ENCODE data around the gene C1QTNF8. TPM values are rescaled to one million over a fixed set of nuclear protein-coding genes. Genes with fewer than 3 reads are reported as not detected.

C1QTNF8 gene
- total RNA-seq, 1 donor from 2014 or later = not detected

DNA sequence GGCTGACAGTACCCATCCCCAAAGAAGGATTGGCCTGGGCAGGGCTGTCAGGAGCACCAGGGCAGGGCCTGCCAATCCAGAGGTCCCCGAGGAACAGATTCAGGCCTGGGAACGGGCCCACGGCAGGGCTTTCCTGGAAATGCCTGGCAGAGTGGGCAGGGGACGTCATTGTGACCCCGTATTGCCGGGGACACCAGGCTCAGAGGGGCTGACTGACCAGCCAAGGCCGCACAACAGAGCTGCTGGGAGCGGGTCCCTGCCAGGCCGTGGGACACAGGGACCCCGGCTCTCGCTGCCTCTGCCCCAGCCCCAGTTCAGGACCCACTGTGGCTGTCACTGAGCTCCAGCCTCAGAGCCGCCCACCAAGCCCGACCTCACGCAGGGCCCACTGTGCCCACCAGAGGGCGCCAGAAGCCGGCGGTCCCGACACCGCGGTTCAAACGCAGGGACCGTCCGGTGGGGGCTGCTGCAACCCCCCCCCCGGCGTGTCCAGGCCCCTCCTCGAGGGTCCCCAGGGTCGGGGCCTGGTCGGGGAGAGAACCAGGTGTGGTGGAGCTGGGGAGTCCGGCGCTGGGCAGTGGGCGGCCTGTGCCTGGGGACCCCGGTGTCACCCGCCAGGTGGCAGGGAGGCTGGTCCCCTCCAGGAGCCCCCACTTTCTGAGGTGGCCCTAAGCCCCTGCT is 38.7 kb downstream of the C1QTNF8 start:
- no peaks in the 10 kb centered on the region for H3K36me3 ChIP-seq (ENCODE audit: insufficient read depth, low read length)
- peaks cover 6% of the 10 kb centered on the region for H3K9me3 Mint-ChIP-seq (ENCODE audit: unreplicated experiment)
- TF ChIP-seq, protein P1, sequence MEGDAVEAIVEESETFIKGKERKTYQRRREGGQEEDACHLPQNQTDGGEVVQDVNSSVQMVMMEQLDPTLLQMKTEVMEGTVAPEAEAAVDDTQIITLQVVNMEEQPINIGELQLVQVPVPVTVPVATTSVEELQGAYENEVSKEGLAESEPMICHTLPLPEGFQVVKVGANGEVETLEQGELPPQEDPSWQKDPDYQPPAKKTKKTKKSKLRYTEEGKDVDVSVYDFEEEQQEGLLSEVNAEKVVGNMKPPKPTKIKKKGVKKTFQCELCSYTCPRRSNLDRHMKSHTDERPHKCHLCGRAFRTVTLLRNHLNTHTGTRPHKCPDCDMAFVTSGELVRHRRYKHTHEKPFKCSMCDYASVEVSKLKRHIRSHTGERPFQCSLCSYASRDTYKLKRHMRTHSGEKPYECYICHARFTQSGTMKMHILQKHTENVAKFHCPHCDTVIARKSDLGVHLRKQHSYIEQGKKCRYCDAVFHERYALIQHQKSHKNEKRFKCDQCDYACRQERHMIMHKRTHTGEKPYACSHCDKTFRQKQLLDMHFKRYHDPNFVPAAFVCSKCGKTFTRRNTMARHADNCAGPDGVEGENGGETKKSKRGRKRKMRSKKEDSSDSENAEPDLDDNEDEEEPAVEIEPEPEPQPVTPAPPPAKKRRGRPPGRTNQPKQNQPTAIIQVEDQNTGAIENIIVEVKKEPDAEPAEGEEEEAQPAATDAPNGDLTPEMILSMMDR (IDR thresholded peaks at IDR 0.05; ENCODE audit: insufficient read depth, low read depth, low read length) = peak; percentile 33
- TF ChIP-seq EZH2 (IDR thresholded peaks at IDR 0.05; ENCODE audit: insufficient read depth, low read length) = no peak
- no peaks in the 10 kb centered on the region for H3K36me3 Mint-ChIP-seq (ENCODE audit: low read depth, unreplicated experiment)
- peaks cover 9% of the 10 kb centered on the region for H3K27me3 Mint-ChIP-seq (ENCODE audit: low read depth, unreplicated experiment)
- H3K79me2 ChIP-seq (ENCODE audit: insufficient read depth, low read length) = no peaks in the 10 kb centered on the region
- FAIRE-seq (no peak), DNase-seq (ENCODE audit: low read depth) (no peak)
- no peak overlapping the region for H3K27ac Mint-ChIP-seq (ENCODE audit: unreplicated experiment)
- no peak overlapping the region for H3K4me3 ChIP-seq (ENCODE audit: insufficient read depth, low read depth, low read length)
- H3K4me1 ChIP-seq (ENCODE audit: insufficient read depth, low read length) = no peaks in the 10 kb centered on the region
- no peaks in the 10 kb centered on the region for H3K4me1 Mint-ChIP-seq (ENCODE audit: low read depth, unreplicated experiment)
- no peak overlapping the region for H2AFZ ChIP-seq (ENCODE audit: low read depth, low read length)
- no peak overlapping the region for H3K4me3 Mint-ChIP-seq (ENCODE audit: unreplicated experiment)
- H3K27ac ChIP-seq (ENCODE audit: low read depth, low read length) = no peak overlapping the region
- H3K4me2 ChIP-seq (ENCODE audit: low read length) = no peak overlapping the region
- H4K20me1 ChIP-seq (ENCODE audit: insufficient read depth, low read length) = no peaks in the 10 kb centered on the region
- no peaks in the 10 kb centered on the region for H3K27me3 ChIP-seq (ENCODE audit: insufficient read depth, low read length)
- peaks cover 5% of the 10 kb centered on the region for H3K9me3 ChIP-seq (ENCODE audit: insufficient read depth, low read depth, low read length)
- H3K9ac ChIP-seq (ENCODE audit: low read length) = no peak overlapping the region

GRCh38 chr16:1056196-1056595 is 39.8 kb downstream of the C1QTNF8 start:
- Histone ChIP-seq H3K4me3 (ENCODE audit: insufficient read depth, low read depth, low read length) (no peak overlapping the region), H3K36me3 (ENCODE audit: insufficient read depth, low read length) (no peaks in the 10 kb centered on the region), H2AFZ (ENCODE audit: low read depth, low read length) (no peak overlapping the region), H4K20me1 (ENCODE audit: insufficient read depth, low read length) (no peaks in the 10 kb centered on the region), H3K79me2 (ENCODE audit: insufficient read depth, low read length) (no peaks in the 10 kb centered on the region), H3K9ac (ENCODE audit: low read length) (no peak overlapping the region), H3K9me3 (ENCODE audit: insufficient read depth, low read depth, low read length) (peaks cover 5% of the 10 kb centered on the region), H3K27me3 (ENCODE audit: insufficient read depth, low read length) (no peaks in the 10 kb centered on the region), H3K4me2 (ENCODE audit: low read length) (no peak overlapping the region), H3K27ac (ENCODE audit: low read depth, low read length) (no peak overlapping the region), H3K4me1 (ENCODE audit: insufficient read depth, low read length) (no peaks in the 10 kb centered on the region)
- FAIRE-seq (no peak), DNase-seq (ENCODE audit: low read depth) (no peak)
- Mint-ChIP-seq H3K4me3 (ENCODE audit: unreplicated experiment) (no peak overlapping the region), H3K4me1 (ENCODE audit: low read depth, unreplicated experiment) (no peaks in the 10 kb centered on the region), H3K9me3 (ENCODE audit: unreplicated experiment) (peaks cover 6% of the 10 kb centered on the region), H3K27me3 (ENCODE audit: low read depth, unreplicated experiment) (peaks cover 9% of the 10 kb centered on the region), H3K27ac (ENCODE audit: unreplicated experiment) (no peak overlapping the region), H3K36me3 (ENCODE audit: low read depth, unreplicated experiment) (no peaks in the 10 kb centered on the region)
- TF ChIP-seq, protein P1 (IDR thresholded peaks at IDR 0.05; ENCODE audit: insufficient read depth, low read depth, low read length) = no peak
- no peak for TF ChIP-seq EZH2 (IDR thresholded peaks at IDR 0.05; ENCODE audit: insufficient read depth, low read length)

DNA sequence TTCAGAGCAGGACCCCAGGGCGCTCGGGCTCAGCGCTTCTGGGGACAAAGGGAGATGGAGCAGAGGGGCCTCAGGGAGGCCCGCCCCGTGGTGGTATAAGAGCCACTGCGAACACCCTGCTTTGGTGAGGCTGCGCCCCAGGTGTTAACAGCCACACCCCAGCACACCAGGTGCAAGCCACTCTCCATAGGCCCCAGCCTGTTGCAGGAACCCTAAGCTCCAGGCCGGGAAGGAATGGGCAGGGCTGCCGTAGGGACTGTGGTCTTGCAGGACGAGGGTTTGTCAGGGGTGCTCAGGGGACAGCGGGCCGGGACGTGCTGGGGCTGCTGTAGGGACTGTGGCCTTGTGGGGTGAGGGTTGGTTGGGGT is 40.5 kb downstream of the C1QTNF8 start:
- Histone ChIP-seq H4K20me1 (ENCODE audit: insufficient read depth, low read length) (no peaks in the 10 kb centered on the region), H3K4me1 (ENCODE audit: insufficient read depth, low read length) (no peaks in the 10 kb centered on the region), H3K79me2 (ENCODE audit: insufficient read depth, low read length) (no peaks in the 10 kb centered on the region), H3K4me2 (ENCODE audit: low read length) (no peak overlapping the region), H3K4me3 (ENCODE audit: insufficient read depth, low read depth, low read length) (no peak overlapping the region), H3K27me3 (ENCODE audit: insufficient read depth, low read length) (no peaks in the 10 kb centered on the region), H3K36me3 (ENCODE audit: insufficient read depth, low read length) (no peaks in the 10 kb centered on the region), H2AFZ (ENCODE audit: low read depth, low read length) (no peak overlapping the region), H3K9ac (ENCODE audit: low read length) (no peak overlapping the region), H3K27ac (ENCODE audit: low read depth, low read length) (no peak overlapping the region), H3K9me3 (ENCODE audit: insufficient read depth, low read depth, low read length) (peaks cover 5% of the 10 kb centered on the region)
- Mint-ChIP-seq H3K27me3 (ENCODE audit: low read depth, unreplicated experiment) (peaks cover 9% of the 10 kb centered on the region), H3K4me1 (ENCODE audit: low read depth, unreplicated experiment) (no peaks in the 10 kb centered on the region), H3K36me3 (ENCODE audit: low read depth, unreplicated experiment) (no peaks in the 10 kb centered on the region), H3K4me3 (ENCODE audit: unreplicated experiment) (no peak overlapping the region), H3K27ac (ENCODE audit: unreplicated experiment) (no peak overlapping the region), H3K9me3 (ENCODE audit: unreplicated experiment) (peaks cover 4% of the 10 kb centered on the region)
- DNase-seq (ENCODE audit: low read depth) (no peak), FAIRE-seq (no peak)
- TF ChIP-seq, protein P1 (IDR thresholded peaks at IDR 0.05; ENCODE audit: insufficient read depth, low read depth, low read length) = no peak
- no peak for TF ChIP-seq EZH2 (IDR thresholded peaks at IDR 0.05; ENCODE audit: insufficient read depth, low read length)

Data from astrocyte (in vitro differentiated cells and primary cell).